GM19351 (cell line): ENCODE measurements around the gene CUTA.
"Not testable (repeated sequence)": the region's sequence is repeated elsewhere in the genome, so short reads cannot be mapped to it uniquely, and the experiment has no call there.

Experiments used
- ATAC-seq: cut with Tn5 transposase; IDR thresholded peaks from one replicate; pipeline ENCODE4 v1.9.1; 2021; ENCODE audit warnings: mild to moderate bottlenecking, moderate library complexity; ENCODE audit not compliant: unreplicated experiment

Gene CUTA

GRCh38 chr6:33373960-33374910 is 43.7 kb downstream of the CUTA start:
- ATAC-seq = no peak

- no peak for ATAC-seq
These were observed 45.3 kb downstream of the CUTA start for GRCh38 chr6:33372526-33373123.

GRCh38 chr6:33371901-33372300 is 46.0 kb downstream of the CUTA start:
- not testable (repeated sequence) for ATAC-seq

GRCh38 chr6:33367715-33368025 is 50.2 kb downstream of the CUTA start:
- not testable (repeated sequence) for ATAC-seq

- no peak for ATAC-seq
These were observed 50.7 kb downstream of the CUTA start for GRCh38 chr6:33367009-33367714.
